NT2/D1 (cell line): ENCODE results near the gene ZNF837.

ENCODE experiments used
- SUZ12 ChIP-seq: IDR thresholded peaks from 2 replicates; pipeline ENCODE4 v1.6.1; 2011; ENCODE audit not compliant: insufficient read length, insufficient read depth; ENCODE audit errors: extremely low read depth
- YY1 ChIP-seq: IDR thresholded peaks from 2 replicates; pipeline ENCODE4 v1.6.1; 2011; ENCODE audit not compliant: insufficient read length, insufficient read depth
- ZNF274 ChIP-seq: IDR thresholded peaks from 2 replicates; pipeline ENCODE4 v1.6.1; 2011; ENCODE audit warnings: mild to moderate bottlenecking, low read depth, low read length

DNA sequence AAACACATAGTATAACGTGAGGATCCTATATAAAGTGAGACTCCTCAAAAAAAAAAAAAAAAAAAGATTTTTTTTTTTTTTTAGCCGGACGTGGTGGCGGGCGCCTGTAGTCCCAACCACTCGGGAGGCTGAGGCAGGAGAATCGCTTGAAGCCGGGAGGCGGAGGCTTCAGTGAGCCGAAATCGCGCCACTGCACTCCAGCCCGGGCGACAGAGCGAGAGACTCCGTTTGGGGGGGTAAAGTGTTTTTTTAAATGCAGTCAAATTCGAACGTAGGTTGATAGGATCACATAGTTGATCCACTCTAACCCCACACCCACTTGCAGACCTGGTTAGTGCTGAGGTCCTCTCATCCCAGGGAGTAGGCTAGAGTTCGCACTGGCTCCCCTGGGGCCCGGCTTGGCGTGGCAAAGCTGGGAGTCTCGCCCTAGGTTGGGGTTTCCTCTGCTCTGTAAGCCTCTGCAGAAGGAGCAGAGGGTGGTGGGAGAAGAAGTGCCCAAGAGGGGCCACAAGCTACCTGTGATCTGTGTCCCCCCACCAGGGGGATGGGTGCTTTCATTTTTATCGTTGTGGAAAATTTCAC lies 21.1 kb upstream of the ZNF837 start:
- TF ChIP-seq ZNF274 (no peak), YY1 (no peak), SUZ12 (no peak)
